Measurements from ENCODE around the gene CTNND2.

CTNND2 gene

DNA sequence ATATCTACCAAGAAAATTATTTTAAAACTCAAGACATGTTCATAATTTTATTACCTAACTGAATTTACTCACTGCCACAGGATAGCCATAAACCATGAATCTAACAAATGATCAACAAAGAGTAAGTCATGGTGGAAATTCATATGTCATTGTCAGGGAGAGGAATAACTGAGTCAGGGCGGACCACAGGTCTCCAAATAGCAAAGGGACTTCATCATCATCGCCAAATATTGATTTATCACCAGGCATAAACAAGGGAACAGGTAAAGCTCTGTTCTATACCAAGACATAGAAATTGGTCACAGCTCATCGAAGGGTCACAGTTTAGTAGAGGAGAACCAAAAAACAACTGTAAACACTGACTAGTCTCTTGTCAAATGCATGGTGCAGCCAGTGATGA lies 94.8 kb downstream of the CTNND2 start:
- 88% methylated on average over 1 of the region's 3 CpGs for WGBS (ENCODE audit: insufficient coverage)
- CTCF ChIA-PET: interaction anchor here (1.2 kb wide), 1 partner anchor 9 kb away, joined by 3 read pairs; no protein-coding TSS in a partner anchor

DNA sequence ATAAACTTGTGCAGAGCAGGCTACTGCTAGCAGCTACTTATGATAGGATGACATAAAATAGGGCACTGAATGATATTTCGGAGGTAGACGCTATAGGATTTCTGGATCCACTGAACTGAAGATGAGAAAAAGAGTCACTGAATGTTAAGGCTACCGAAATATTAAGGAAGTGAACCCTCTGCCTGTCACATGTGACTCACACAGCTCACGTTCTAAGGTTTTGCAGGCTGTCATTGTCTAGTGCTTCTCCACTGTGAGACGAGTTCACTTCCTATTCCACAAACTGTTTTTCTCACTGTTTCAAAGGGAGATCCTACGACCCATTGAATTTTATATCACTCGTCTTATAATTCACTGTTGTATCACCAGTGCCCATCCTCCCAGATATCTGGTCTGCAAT lies 100.8 kb downstream of the CTNND2 start:
- WGBS (ENCODE audit: insufficient coverage): 76% methylated on average over 7 of the region's 7 CpGs
- POLR2A ChIA-PET: no interaction called here

More for the DNA sequence above, 94.8 kb downstream of the CTNND2 start:
- no peaks in the 10 kb centered on the region for H3K36me3 ChIP-seq (ENCODE audit: control insufficient read depth in 4 of 4, insufficient read depth in 4 of 4, low read length in 3 of 4)
- H3K27ac ChIP-seq (ENCODE audit: insufficient read depth in 1 of 2, low read depth in 1 of 2, low read length in 2 of 2, poor library complexity in 1 of 2, severe bottlenecking in 2 of 2): no peak overlapping the region
- POLR2A ChIA-PET: no interaction called here
- H3K4me1 ChIP-seq (ENCODE audit: control extremely low read depth in 1 of 4, control insufficient read depth in 4 of 4, insufficient read depth in 4 of 4, low read length in 3 of 4): no peaks in the 10 kb centered on the region
- no peak overlapping the region for H3K4me3 ChIP-seq (ENCODE audit: control insufficient read depth in 1 of 7, extremely low read depth in 1 of 7, insufficient read depth in 4 of 7, low read depth in 2 of 7, low read length in 6 of 7)
- H3K9me3 ChIP-seq (ENCODE audit: control extremely low read depth in 1 of 5, control insufficient read depth in 4 of 5, insufficient read depth in 2 of 5, low read depth in 1 of 5, low read length in 4 of 5): no peaks in the 10 kb centered on the region
- H3K27me3 ChIP-seq (replicated peaks in 2 of 5; ENCODE audit: control insufficient read depth in 4 of 5, insufficient read depth in 5 of 5, low read length in 4 of 5): peaks cover 0 to 2% (median 0%) of the 10 kb centered on the region in 5 experiments
- no peak for DNase-seq

GRCh38 chr5:11801061-11801460 lies 103.2 kb downstream of the CTNND2 start:
- DNase-seq: no peak
- ChIA-PET POLR2A (no interaction called here), CTCF (interaction anchor here (1.4 kb wide), 1 partner anchor 9 kb away, joined by 3 read pairs; no protein-coding TSS in a partner anchor)
- Histone ChIP-seq H3K4me1 (ENCODE audit: control extremely low read depth in 1 of 4, control insufficient read depth in 4 of 4, insufficient read depth in 4 of 4, low read length in 3 of 4) (no peaks in the 10 kb centered on the region), H3K27ac (ENCODE audit: insufficient read depth in 1 of 2, low read depth in 1 of 2, low read length in 2 of 2, poor library complexity in 1 of 2, severe bottlenecking in 2 of 2) (no peak overlapping the region), H3K4me3 (ENCODE audit: control insufficient read depth in 1 of 7, extremely low read depth in 1 of 7, insufficient read depth in 4 of 7, low read depth in 2 of 7, low read length in 6 of 7) (no peak overlapping the region), H3K36me3 (ENCODE audit: control insufficient read depth in 4 of 4, insufficient read depth in 4 of 4, low read length in 3 of 4) (no peaks in the 10 kb centered on the region), H3K27me3 (replicated peaks in 2 of 5; ENCODE audit: control insufficient read depth in 4 of 5, insufficient read depth in 5 of 5, low read length in 4 of 5) (peaks cover 0 to 2% (median 0%) of the 10 kb centered on the region in 5 experiments), H3K9me3 (ENCODE audit: control extremely low read depth in 1 of 5, control insufficient read depth in 4 of 5, insufficient read depth in 2 of 5, low read depth in 1 of 5, low read length in 4 of 5) (no peaks in the 10 kb centered on the region)
- no CpG with 5 or more reads among the region's 2 CpGs for WGBS (ENCODE audit: insufficient coverage)

More for the DNA sequence above, 100.8 kb downstream of the CTNND2 start:
- Histone ChIP-seq H3K27me3 (replicated peaks in 2 of 5; ENCODE audit: control insufficient read depth in 4 of 5, insufficient read depth in 5 of 5, low read length in 4 of 5) (peaks cover 0 to 2% (median 0%) of the 10 kb centered on the region in 5 experiments), H3K9me3 (ENCODE audit: control extremely low read depth in 1 of 5, control insufficient read depth in 4 of 5, insufficient read depth in 2 of 5, low read depth in 1 of 5, low read length in 4 of 5) (no peaks in the 10 kb centered on the region), H3K4me1 (ENCODE audit: control extremely low read depth in 1 of 4, control insufficient read depth in 4 of 4, insufficient read depth in 4 of 4, low read length in 3 of 4) (no peaks in the 10 kb centered on the region), H3K27ac (ENCODE audit: insufficient read depth in 1 of 2, low read depth in 1 of 2, low read length in 2 of 2, poor library complexity in 1 of 2, severe bottlenecking in 2 of 2) (no peak overlapping the region), H3K4me3 (ENCODE audit: control insufficient read depth in 1 of 7, extremely low read depth in 1 of 7, insufficient read depth in 4 of 7, low read depth in 2 of 7, low read length in 6 of 7) (no peak overlapping the region), H3K36me3 (ENCODE audit: control insufficient read depth in 4 of 4, insufficient read depth in 4 of 4, low read length in 3 of 4) (no peaks in the 10 kb centered on the region)
- CTCF ChIA-PET: no interaction called here
- DNase-seq: no peak

GRCh38 chr5:11797132-11797531 lies 107.1 kb downstream of the CTNND2 start:
- no peaks in the 10 kb centered on the region for H3K4me1 ChIP-seq (ENCODE audit: control extremely low read depth in 1 of 4, control insufficient read depth in 4 of 4, insufficient read depth in 4 of 4, low read length in 3 of 4)
- 80% methylated on average over 3 of the region's 4 CpGs for WGBS (ENCODE audit: insufficient coverage)
- H3K4me3 ChIP-seq (ENCODE audit: control insufficient read depth in 1 of 7, extremely low read depth in 1 of 7, insufficient read depth in 4 of 7, low read depth in 2 of 7, low read length in 6 of 7): no peak overlapping the region
- no peaks in the 10 kb centered on the region for H3K9me3 ChIP-seq (ENCODE audit: control extremely low read depth in 1 of 5, control insufficient read depth in 4 of 5, insufficient read depth in 2 of 5, low read depth in 1 of 5, low read length in 4 of 5)
- DNase-seq: no peak
- CTCF ChIA-PET: no interaction called here
- POLR2A ChIA-PET: no interaction called here
- no peak overlapping the region for H3K27ac ChIP-seq (ENCODE audit: insufficient read depth in 1 of 2, low read depth in 1 of 2, low read length in 2 of 2, poor library complexity in 1 of 2, severe bottlenecking in 2 of 2)
- no peaks in the 10 kb centered on the region for H3K36me3 ChIP-seq (ENCODE audit: control insufficient read depth in 4 of 4, insufficient read depth in 4 of 4, low read length in 3 of 4)
- H3K27me3 ChIP-seq (replicated peaks in 2 of 5; ENCODE audit: control insufficient read depth in 4 of 5, insufficient read depth in 5 of 5, low read length in 4 of 5): peaks cover 0 to 2% (median 0%) of the 10 kb centered on the region in 5 experiments

DNA sequence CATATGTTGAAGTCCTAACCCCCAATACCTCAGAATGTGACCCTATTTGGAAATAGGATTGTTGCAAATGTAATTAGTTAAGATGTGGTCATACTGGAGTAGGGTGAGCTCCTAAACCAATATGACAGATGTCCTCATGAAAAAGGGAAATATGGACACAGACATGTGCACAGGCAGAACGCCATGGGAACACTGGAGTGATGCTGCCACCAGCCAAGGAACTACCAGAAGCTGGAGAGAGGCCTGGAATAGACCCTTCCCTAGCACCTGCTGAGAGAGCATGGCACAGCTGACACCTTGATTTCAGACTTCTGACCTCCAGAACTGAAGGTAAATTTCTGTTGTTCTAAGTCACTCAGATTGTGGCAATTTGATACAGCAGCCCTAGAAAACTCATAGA lies 110.8 kb downstream of the CTNND2 start:
- no peak overlapping the region for H3K27ac ChIP-seq (ENCODE audit: insufficient read depth in 1 of 2, low read depth in 1 of 2, low read length in 2 of 2, poor library complexity in 1 of 2, severe bottlenecking in 2 of 2)
- H3K36me3 ChIP-seq (ENCODE audit: control insufficient read depth in 4 of 4, insufficient read depth in 4 of 4, low read length in 3 of 4): no peaks in the 10 kb centered on the region
- H3K4me1 ChIP-seq (ENCODE audit: control extremely low read depth in 1 of 4, control insufficient read depth in 4 of 4, insufficient read depth in 4 of 4, low read length in 3 of 4): no peaks in the 10 kb centered on the region
- no peak for DNase-seq
- ChIA-PET CTCF (no interaction called here), POLR2A (no interaction called here)
- WGBS (ENCODE audit: insufficient coverage): 83% methylated on average over 1 of the region's 1 CpG
- H3K9me3 ChIP-seq (ENCODE audit: control extremely low read depth in 1 of 5, control insufficient read depth in 4 of 5, insufficient read depth in 2 of 5, low read depth in 1 of 5, low read length in 4 of 5): no peaks in the 10 kb centered on the region
- H3K4me3 ChIP-seq (ENCODE audit: control insufficient read depth in 1 of 7, extremely low read depth in 1 of 7, insufficient read depth in 4 of 7, low read depth in 2 of 7, low read length in 6 of 7): no peak overlapping the region
- H3K27me3 ChIP-seq (replicated peaks in 2 of 5; ENCODE audit: control insufficient read depth in 4 of 5, insufficient read depth in 5 of 5, low read length in 4 of 5): peaks cover 0 to 2% (median 0%) of the 10 kb centered on the region in 5 experiments

- no peaks in the 10 kb centered on the region for H3K4me1 ChIP-seq (ENCODE audit: control extremely low read depth in 1 of 4, control insufficient read depth in 4 of 4, insufficient read depth in 4 of 4, low read length in 3 of 4)
- no peaks in the 10 kb centered on the region for H3K9me3 ChIP-seq (ENCODE audit: control extremely low read depth in 1 of 5, control insufficient read depth in 4 of 5, insufficient read depth in 2 of 5, low read depth in 1 of 5, low read length in 4 of 5)
- no peaks in the 10 kb centered on the region for H3K36me3 ChIP-seq (ENCODE audit: control insufficient read depth in 4 of 4, insufficient read depth in 4 of 4, low read length in 3 of 4)
- CTCF ChIA-PET: no interaction called here
- H3K4me3 ChIP-seq (ENCODE audit: control insufficient read depth in 1 of 7, extremely low read depth in 1 of 7, insufficient read depth in 4 of 7, low read depth in 2 of 7, low read length in 6 of 7): no peak overlapping the region
- POLR2A ChIA-PET: no interaction called here
- WGBS (ENCODE audit: insufficient coverage): no CpG with 5 or more reads among the region's 3 CpGs
- no peak for DNase-seq
- H3K27me3 ChIP-seq (replicated peaks in 2 of 5; ENCODE audit: control insufficient read depth in 4 of 5, insufficient read depth in 5 of 5, low read length in 4 of 5): peaks cover 0 to 2% (median 0%) of the 10 kb centered on the region in 5 experiments
- no peak overlapping the region for H3K27ac ChIP-seq (ENCODE audit: insufficient read depth in 1 of 2, low read depth in 1 of 2, low read length in 2 of 2, poor library complexity in 1 of 2, severe bottlenecking in 2 of 2)
Observed at GRCh38 chr5:11792621-11793020, 111.6 kb downstream of the CTNND2 start.

GRCh38 chr5:11791792-11792191 lies 112.5 kb downstream of the CTNND2 start:
- CTCF ChIA-PET: no interaction called here
- no peaks in the 10 kb centered on the region for H3K27me3 ChIP-seq (replicated peaks in 2 of 5; ENCODE audit: control insufficient read depth in 4 of 5, insufficient read depth in 5 of 5, low read length in 4 of 5)
- POLR2A ChIA-PET: no interaction called here
- H3K36me3 ChIP-seq (ENCODE audit: control insufficient read depth in 4 of 4, insufficient read depth in 4 of 4, low read length in 3 of 4): no peaks in the 10 kb centered on the region
- no peak for DNase-seq
- no peaks in the 10 kb centered on the region for H3K4me1 ChIP-seq (ENCODE audit: control extremely low read depth in 1 of 4, control insufficient read depth in 4 of 4, insufficient read depth in 4 of 4, low read length in 3 of 4)
- no peak overlapping the region for H3K4me3 ChIP-seq (ENCODE audit: control insufficient read depth in 1 of 7, extremely low read depth in 1 of 7, insufficient read depth in 4 of 7, low read depth in 2 of 7, low read length in 6 of 7)
- H3K27ac ChIP-seq (ENCODE audit: insufficient read depth in 1 of 2, low read depth in 1 of 2, low read length in 2 of 2, poor library complexity in 1 of 2, severe bottlenecking in 2 of 2): no peak overlapping the region
- no peaks in the 10 kb centered on the region for H3K9me3 ChIP-seq (ENCODE audit: control extremely low read depth in 1 of 5, control insufficient read depth in 4 of 5, insufficient read depth in 2 of 5, low read depth in 1 of 5, low read length in 4 of 5)
- WGBS (ENCODE audit: insufficient coverage): no CpG with 5 or more reads among the region's 1 CpG

Measured in common myeloid progenitor, CD34-positive (primary cell).